Measurements from ENCODE around the gene RNF214.

RNF214 gene

GRCh38 chr11:117210620-117211019 lies 21.9 kb upstream of the RNF214 start:
- no peak overlapping the region for H3K27ac ChIP-seq (ENCODE audit: low read length)
- H3K36me3 ChIP-seq (replicated peaks; ENCODE audit: low read depth, low read length), result peaks cover 12% of the 10 kb centered on the region

GRCh38 chr11:117212697-117213355 lies 19.6 kb upstream of the RNF214 start:
- Histone ChIP-seq H3K9me3 (ENCODE audit: insufficient read depth, low read length) (no peaks in the 10 kb centered on the region), H3K79me2 (ENCODE audit: low read length) (no peaks in the 10 kb centered on the region), H3K9ac (ENCODE audit: low read length) (no peak overlapping the region), H4K20me1 (ENCODE audit: insufficient read depth, low read length) (no peaks in the 10 kb centered on the region), H3K4me2 (ENCODE audit: low read length) (no peak overlapping the region), H3K27me3 (ENCODE audit: low read depth, low read length) (no peaks in the 10 kb centered on the region), H3K4me3 (ENCODE audit: low read length) (no peak overlapping the region), H3K27ac (ENCODE audit: low read length) (no peak overlapping the region), H3K4me1 (ENCODE audit: low read length) (no peaks in the 10 kb centered on the region), H3K36me3 (replicated peaks; ENCODE audit: low read depth, low read length) (peaks cover 24% of the 10 kb centered on the region), H2AFZ (ENCODE audit: low read depth, low read length) (no peak overlapping the region)
- TF ChIP-seq CTCF (IDR thresholded peaks at IDR 0.05; ENCODE audit: low read depth, low read length), result no peak
- TF ChIP-seq EZH2phosphoT487 (IDR thresholded peaks at IDR 0.05; ENCODE audit: low read depth), result no peak

More at GRCh38 chr11:117210620-117211019, 21.9 kb upstream of the RNF214 start:
- TF ChIP-seq CTCF (IDR thresholded peaks at IDR 0.05; ENCODE audit: low read depth, low read length) (no peak), EZH2phosphoT487 (IDR thresholded peaks at IDR 0.05; ENCODE audit: low read depth) (no peak)
- Histone ChIP-seq H3K27me3 (ENCODE audit: low read depth, low read length) (no peaks in the 10 kb centered on the region), H2AFZ (ENCODE audit: low read depth, low read length) (no peak overlapping the region), H3K4me2 (ENCODE audit: low read length) (no peak overlapping the region), H3K9ac (ENCODE audit: low read length) (no peak overlapping the region), H3K9me3 (ENCODE audit: insufficient read depth, low read length) (no peaks in the 10 kb centered on the region), H3K79me2 (ENCODE audit: low read length) (no peaks in the 10 kb centered on the region), H3K4me1 (ENCODE audit: low read length) (no peaks in the 10 kb centered on the region), H3K4me3 (ENCODE audit: low read length) (no peak overlapping the region), H4K20me1 (ENCODE audit: insufficient read depth, low read length) (no peaks in the 10 kb centered on the region)

GRCh38 chr11:117214404-117215110 lies 17.9 kb upstream of the RNF214 start:
- Histone ChIP-seq H3K79me2 (ENCODE audit: low read length) (no peaks in the 10 kb centered on the region), H3K27ac (ENCODE audit: low read length) (no peak overlapping the region), H3K4me1 (ENCODE audit: low read length) (no peaks in the 10 kb centered on the region), H3K4me2 (ENCODE audit: low read length) (no peak overlapping the region), H3K9ac (ENCODE audit: low read length) (no peak overlapping the region), H3K36me3 (replicated peaks; ENCODE audit: low read depth, low read length) (peaks cover 34% of the 10 kb centered on the region), H4K20me1 (ENCODE audit: insufficient read depth, low read length) (no peaks in the 10 kb centered on the region), H3K9me3 (ENCODE audit: insufficient read depth, low read length) (no peaks in the 10 kb centered on the region), H2AFZ (ENCODE audit: low read depth, low read length) (no peak overlapping the region), H3K27me3 (ENCODE audit: low read depth, low read length) (no peaks in the 10 kb centered on the region), H3K4me3 (ENCODE audit: low read length) (no peak overlapping the region)
- TF ChIP-seq CTCF (IDR thresholded peaks at IDR 0.05; ENCODE audit: low read depth, low read length) (no peak), EZH2phosphoT487 (IDR thresholded peaks at IDR 0.05; ENCODE audit: low read depth) (no peak)
